ENCODE results near the gene SARDH. TPM values are rescaled to one million over a fixed set of nuclear protein-coding genes. Genes with fewer than 3 reads are reported as not detected.

Gene SARDH
- total and polyA plus RNA-seq, 10 donors: 1.0 to 4.5 (median 2.3) TPM

GRCh38 chr9:133684121-133684935 lies 53.8 kb downstream of the SARDH start:
- DNase-seq: peak; percentile 70
- WGBS, 5 donors: 75 to 83% (median 79%) methylated on average over 12 to 26 of the region's 26 CpGs

GRCh38 chr9:133683586-133684120 lies 54.5 kb downstream of the SARDH start:
- no peak for DNase-seq
- Histone ChIP-seq H3K4me3 (no peak overlapping the region), H3K9me3 (no peaks in the 10 kb centered on the region), H3K27ac (peak overlapping the region; percentile 27 to 81 (median 67)), H3K27me3 (replicated peaks in 1 of 7) (peaks cover 0 to 21% (median 0%) of the 10 kb centered on the region in 7 donors), H3K36me3 (no peaks in the 10 kb centered on the region), H3K4me1 (peaks cover 4 to 34% (median 15%) of the 10 kb centered on the region in 6 donors)
- 27 to 45% (median 39%) methylated on average over 15 to 19 of the region's 19 CpGs for WGBS, 5 donors
- peak in 1 of 3 donors; percentile 53 for TF ChIP-seq POLR2AphosphoS5 (IDR thresholded peaks at IDR 0.05)
- no peak for TF ChIP-seq POLR2A (IDR thresholded peaks at IDR 0.05)
- TF ChIP-seq CTCF (IDR thresholded peaks at IDR 0.05 in 8 of 11, conservative IDR thresholded peaks at IDR 0.05 in 3 of 11): peak in 1 of 11 experiments; percentile 6
- intact Hi-C loops (cut with DNase I; ENCODE audit: low total_unique reads): no loop called here

More at GRCh38 chr9:133684121-133684935, 53.8 kb downstream of the SARDH start:
- Histone ChIP-seq H3K36me3 (no peaks in the 10 kb centered on the region), H3K9me3 (no peaks in the 10 kb centered on the region), H3K4me3 (no peak overlapping the region), H3K4me1 (peaks cover 0 to 30% (median 15%) of the 10 kb centered on the region in 6 donors), H3K27ac (peak overlapping the region; percentile 27 to 81 (median 67)), H3K27me3 (replicated peaks in 1 of 7) (peaks cover 0 to 21% (median 0%) of the 10 kb centered on the region in 7 donors)
- intact Hi-C loops (cut with DNase I; ENCODE audit: low total_unique reads): no loop called here
- no peak for TF ChIP-seq CTCF (IDR thresholded peaks at IDR 0.05 in 8 of 11, conservative IDR thresholded peaks at IDR 0.05 in 3 of 11)
- TF ChIP-seq POLR2A (IDR thresholded peaks at IDR 0.05): no peak
- TF ChIP-seq POLR2AphosphoS5 (IDR thresholded peaks at IDR 0.05): no peak

- H3K9me3 ChIP-seq: no peaks in the 10 kb centered on the region
- intact Hi-C loops (cut with DNase I; ENCODE audit: low total_unique reads): no loop called here
- no peak overlapping the region for H3K4me3 ChIP-seq
- peaks cover 0 to 21% (median 0%) of the 10 kb centered on the region in 7 donors for H3K27me3 ChIP-seq (replicated peaks in 1 of 7)
- no peaks in the 10 kb centered on the region for H3K36me3 ChIP-seq
- peak overlapping the region; percentile 27 to 81 (median 67) for H3K27ac ChIP-seq
- H3K4me1 ChIP-seq: peaks cover 4 to 34% (median 16%) of the 10 kb centered on the region in 6 donors
- DNase-seq: peak; percentile 73
- 66 to 85% (median 80%) methylated on average over 13 to 20 of the region's 20 CpGs for WGBS, 5 donors
- no peak for TF ChIP-seq POLR2AphosphoS5 (IDR thresholded peaks at IDR 0.05)
- TF ChIP-seq CTCF (IDR thresholded peaks at IDR 0.05 in 8 of 11, conservative IDR thresholded peaks at IDR 0.05 in 3 of 11): no peak
- no peak for TF ChIP-seq POLR2A (IDR thresholded peaks at IDR 0.05)
Observed at GRCh38 chr9:133682818-133683585, 55.1 kb downstream of the SARDH start.

Data from spleen (tissue), 11 donors.